UCSD-AML1 (cell line): Measurements from ENCODE around the gene SIGLEC9.

Experiments
- DNase-seq: peaks from one replicate; lab custom pipeline; 2025; ENCODE audit not compliant: unreplicated experiment; lab: John Stamatoyannopoulos, UW

The SIGLEC9 gene

DNA sequence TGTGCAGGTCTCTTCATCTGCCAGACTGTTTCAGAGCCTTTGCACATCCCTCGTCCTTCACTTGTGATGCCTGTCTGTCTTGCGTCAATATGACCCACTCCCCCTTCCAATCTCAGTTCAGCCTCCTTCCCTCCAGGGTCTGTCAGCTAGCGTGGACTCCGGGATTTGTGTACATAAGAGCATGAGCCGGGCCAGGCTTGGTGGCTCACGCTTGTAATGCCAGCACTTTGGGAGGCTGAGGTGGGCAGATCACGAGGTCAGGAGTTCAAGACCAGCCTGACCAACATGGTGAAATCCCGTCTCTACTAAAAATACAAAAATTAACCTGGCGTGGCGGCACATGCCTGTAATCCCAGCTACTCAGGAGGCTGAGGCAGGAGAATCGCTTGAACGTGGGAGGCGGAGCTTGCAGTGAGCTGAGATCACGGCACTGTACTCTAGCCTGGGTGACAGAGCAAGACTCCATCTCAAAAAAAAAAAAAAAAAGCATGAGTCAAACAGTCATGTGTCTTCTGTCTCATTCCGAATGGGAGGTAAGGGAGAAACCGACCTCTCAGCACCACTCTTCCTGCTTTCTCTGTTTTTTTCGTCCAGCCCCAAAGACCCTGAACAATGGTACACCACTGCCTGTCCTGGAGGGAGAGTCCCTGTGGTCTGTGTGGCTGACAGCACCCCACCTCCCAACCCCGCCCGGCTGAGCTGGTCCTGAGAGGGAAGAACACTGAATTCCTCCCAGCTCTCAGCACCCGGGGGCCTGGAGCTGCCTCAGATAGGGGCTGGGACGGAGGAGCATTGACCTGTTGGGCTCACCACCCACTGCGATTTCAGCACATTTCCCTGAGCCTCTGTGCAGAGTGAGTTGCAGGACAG, 2.4 kb upstream of the SIGLEC9 start:
- DNase-seq: peak; percentile 41

DNA sequence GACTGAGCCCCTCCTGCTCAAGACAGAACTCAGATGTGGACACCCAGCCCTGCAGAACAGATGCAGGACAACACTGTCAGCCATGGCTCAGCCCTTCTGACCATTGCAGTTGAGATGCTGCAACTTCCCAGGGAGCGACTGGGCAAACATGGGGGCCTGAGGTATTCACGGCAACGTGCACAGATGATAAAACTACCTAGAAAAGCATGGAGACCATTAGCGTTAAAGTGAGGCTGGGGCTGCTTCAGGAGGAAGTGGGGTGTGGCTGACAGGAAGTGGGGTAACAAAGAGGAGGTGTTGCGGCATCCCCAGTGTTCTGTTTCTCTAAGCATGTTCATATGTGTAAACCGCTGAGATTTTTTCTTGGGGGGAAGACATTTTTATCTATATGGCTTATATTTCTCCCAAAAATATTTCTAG, 1.3 kb upstream of the SIGLEC9 start:
- DNase-seq: no peak

DNA sequence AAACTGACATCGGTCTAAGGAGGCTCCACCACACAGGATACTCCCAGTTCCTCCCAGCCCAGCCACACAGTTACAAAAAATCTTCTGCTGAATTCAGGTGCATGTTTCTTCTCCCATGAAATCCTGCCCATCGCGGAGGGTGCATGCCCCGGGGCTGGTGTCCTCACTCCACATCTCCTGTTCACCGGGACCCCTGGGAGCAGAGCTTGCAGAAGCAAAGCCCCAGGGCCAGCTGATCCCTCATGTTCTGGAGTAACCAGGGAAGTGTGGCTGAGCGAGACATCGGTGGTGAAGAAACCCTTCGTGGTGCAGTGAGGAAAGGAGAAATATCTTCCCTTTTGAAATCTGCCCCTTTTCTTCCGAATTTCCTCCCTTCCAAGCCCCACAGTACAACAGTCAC, 904 bp upstream of the SIGLEC9 start:
- DNase-seq: no peak

DNA sequence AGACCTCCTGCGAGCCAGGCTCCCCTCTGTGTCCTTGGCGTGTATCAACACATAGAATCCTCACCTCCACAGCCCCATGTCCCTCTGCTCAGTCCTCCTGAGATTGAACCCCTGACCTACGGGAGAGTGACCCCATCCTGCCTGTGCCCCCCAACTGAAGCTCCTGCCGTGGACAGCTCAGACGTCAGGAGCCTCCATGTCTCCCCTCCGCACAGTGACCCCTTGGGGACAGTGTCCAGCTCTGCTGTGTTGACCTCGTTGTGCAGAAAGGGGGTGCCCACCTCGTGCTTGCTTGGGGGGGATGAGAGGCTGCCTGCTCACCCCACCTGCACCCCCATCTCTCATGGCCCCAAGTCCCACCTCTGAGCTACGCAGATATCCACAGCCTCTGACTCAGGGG, 490 bp upstream of the SIGLEC9 start:
- DNase-seq: no peak

DNA sequence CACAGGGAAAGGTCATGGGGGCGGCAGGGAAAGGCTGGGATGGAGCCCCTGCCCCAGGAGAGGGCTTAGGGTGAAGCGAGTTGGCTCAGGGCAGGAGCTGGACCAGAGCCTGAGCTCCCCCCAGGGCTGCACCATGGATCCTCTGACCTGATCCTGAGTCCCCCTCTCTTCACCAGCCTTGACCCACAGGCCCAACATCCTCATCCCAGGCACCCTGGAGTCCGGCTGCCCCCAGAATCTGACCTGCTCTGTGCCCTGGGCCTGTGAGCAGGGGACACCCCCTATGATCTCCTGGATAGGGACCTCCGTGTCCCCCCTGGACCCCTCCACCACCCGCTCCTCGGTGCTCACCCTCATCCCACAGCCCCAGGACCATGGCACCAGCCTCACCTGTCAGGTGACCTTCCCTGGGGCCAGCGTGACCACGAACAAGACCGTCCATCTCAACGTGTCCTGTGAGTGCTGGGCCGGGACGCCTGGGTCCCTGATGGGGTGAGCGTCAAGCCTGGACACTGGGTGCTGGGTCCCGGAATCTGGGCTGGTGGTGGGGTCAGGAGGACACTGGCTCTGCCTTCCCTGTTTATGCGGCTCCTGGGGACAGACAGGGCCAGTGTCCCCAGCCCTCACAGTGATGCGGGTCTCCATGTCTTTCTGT, 842 bp downstream of the SIGLEC9 start:
- DNase-seq: no peak

DNA sequence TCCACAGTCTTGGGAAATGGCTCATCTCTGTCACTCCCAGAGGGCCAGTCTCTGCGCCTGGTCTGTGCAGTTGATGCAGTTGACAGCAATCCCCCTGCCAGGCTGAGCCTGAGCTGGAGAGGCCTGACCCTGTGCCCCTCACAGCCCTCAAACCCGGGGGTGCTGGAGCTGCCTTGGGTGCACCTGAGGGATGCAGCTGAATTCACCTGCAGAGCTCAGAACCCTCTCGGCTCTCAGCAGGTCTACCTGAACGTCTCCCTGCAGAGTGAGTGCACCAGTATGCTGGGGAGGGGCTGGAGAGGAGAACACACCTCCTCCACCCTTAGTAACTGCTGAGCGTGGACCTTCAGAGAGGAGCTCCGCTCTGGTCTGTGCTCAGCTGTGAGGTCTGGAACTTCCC, 2.3 kb downstream of the SIGLEC9 start:
- no peak for DNase-seq

DNA sequence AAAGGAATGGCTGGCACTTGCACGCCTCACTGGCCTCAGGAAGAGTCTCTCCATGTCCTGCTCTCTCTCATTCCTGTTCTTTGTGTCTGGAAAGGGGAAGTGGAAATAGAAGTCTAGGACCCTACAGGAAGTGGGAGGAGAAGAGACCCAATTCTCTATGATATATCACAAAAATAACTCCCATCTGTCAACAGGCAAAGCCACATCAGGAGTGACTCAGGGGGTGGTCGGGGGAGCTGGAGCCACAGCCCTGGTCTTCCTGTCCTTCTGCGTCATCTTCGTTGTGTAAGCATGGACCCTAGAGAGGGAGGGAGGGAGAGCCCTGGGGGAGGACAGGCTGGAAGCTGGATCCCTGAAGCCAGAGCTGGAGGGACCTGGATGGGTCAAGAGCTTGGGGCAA, 3.0 kb downstream of the SIGLEC9 start:
- DNase-seq: peak; percentile 81

DNA sequence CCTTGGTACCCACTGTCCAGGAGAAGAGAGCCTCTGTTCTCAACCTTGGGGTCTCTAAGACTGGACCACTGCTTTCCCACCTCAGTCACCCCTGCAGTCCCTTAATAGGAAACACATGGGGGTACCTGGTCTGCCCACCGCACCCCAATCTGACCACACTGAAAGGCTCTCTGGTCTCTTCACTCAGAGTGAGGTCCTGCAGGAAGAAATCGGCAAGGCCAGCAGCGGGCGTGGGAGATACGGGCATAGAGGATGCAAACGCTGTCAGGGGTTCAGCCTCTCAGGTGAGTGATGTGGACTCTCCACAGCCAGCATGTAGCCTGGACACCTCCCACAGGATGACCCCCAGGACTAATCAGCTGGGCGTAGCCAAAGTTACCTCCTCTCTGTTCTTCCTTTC, 3.5 kb downstream of the SIGLEC9 start:
- DNase-seq: no peak

DNA sequence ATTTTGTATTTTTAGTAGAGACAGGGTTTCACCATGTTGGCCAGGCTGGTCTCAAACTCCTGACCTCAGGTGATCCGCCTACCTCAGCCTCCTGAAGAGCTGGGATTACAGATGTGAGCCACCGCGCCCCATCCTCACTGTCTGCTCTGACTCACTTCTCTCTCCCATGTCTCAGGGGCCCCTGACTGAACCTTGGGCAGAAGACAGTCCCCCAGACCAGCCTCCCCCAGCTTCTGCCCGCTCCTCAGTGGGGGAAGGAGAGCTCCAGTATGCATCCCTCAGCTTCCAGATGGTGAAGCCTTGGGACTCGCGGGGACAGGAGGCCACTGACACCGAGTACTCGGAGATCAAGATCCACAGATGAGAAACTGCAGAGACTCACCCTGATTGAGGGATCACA, 5.0 kb downstream of the SIGLEC9 start:
- DNase-seq: no peak

DNA sequence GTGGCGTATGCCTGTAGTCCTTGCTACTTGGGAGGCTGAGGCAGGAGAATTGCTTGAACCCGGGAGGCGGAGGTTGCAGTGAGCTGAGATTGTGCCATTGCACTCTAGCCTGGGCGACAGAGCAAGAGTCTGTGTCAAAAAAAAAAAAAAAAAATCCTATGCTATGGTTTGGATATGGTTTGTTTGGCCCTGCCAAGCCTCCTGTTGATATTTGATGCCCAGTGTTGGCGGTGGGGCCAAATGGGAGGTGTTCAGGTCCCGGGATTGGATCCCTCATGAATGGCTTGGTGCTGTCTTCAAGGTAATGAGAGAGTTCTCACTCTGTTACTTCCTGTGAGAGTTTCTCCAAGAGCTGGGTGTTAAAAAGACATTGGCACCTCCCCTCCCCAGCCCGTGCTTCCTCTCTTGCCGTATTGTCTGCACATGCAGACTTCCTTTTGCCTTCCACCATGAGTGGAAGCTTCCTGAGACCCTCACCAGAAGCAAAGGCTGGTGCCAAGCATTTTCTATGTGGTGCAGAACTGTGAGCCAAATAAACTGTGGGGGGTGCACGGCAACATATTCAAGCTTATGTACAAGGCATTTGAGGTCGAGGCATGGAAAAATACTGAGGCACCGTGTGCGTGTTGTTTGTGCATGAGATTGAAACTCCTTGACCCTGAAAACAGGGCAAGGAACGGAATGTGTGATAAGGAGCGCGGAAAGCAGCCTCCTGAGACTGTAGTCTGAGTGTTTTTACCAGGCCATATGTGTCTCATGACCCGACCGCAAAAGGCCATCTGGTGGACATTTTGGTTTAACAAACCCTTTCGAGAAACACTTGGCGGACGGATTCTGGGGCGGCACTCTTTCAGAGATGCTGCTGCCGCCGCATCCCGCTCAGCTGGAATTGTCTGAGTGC, 7.3 kb downstream of the SIGLEC9 start:
- peak; percentile 77 for DNase-seq

DNA sequence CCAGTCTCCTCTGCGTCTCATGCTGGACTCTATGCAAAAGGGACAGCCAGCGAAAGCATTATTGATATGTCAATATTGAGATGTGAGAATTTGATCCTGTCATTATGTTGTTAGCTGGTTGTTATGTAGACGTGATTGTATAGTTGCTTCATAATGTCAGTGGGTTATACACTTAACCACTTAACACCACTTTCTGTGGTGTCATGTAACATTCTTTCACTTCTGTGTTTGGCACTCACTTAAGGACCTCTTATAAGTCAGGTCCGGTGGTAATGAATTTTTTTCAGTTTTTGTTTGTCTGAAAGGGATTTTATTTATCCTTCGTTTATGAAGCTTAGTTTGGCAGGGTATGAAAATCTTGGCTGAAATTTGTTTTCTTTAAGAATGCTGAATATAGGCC, 10.3 kb downstream of the SIGLEC9 start:
- DNase-seq: no peak

DNA sequence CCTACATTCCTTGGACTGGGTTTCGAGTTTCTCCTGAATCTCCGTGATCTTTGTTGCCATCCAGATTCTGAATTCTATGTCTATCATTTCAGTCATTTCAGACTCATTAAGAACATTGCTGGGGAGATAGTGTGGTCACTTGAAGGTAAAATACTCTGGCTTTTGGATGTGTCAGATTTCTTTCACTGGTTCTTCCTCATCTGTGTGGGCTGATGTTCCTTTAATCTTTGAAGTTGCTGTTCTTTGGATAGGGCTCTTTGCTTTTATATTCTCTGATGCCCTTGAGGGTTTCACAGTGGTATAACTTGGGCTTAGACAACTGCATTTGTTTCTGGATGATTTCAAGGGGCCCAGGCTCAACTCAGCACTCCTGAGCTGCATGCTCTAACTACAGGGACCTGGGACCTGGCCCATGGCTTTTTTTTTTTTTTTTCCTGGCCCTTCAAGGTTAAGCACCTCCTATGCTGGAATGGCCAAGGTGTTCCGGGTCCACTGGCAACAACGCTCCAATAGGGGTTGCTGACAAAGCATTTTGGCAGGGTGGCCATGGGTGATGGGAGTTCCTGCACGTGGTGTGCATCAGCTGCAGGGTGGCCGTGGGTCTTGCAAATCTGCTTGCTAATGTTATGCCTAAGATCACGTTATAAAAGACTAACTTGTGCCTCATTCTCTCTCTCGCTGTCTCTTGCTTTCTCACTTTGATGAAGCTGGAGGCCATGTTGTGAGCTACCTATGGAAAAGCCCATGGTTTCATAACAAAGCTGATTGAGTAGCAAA, 11.5 kb downstream of the SIGLEC9 start:
- no peak for DNase-seq

DNA sequence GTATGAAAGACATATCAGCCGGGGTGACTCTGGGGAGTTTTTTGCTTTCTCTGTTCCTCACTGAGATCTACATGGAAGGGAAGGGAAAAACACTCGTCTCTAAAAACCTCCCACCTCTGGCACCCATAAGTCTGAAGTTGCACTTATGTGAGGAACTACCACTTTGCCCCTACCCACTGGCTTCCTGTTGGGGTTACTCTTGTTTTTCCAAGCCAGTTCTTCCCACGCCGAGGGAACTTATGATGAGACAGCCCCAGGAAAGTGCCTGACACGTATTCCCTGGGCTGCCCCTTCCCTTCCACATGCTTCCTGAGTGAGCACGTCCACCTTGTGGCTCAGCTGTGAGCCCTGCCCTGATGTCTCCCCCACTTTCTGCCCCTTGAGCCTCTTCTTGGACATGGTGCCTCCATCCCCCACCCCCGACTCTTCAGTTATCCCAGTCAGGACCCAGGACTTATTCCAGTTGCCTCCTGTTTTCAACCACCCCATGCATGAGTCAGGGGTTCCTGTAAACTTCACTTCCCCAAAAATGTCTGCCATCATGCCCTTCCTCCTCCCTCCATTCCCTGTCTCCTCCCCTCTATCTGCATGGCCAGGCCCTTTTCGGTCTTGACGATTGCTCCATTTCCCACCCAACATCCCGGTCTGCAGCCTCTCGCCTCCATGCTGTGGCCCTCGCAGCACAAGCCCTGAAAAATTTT, 12.3 kb downstream of the SIGLEC9 start:
- peak; percentile 73 for DNase-seq

DNA sequence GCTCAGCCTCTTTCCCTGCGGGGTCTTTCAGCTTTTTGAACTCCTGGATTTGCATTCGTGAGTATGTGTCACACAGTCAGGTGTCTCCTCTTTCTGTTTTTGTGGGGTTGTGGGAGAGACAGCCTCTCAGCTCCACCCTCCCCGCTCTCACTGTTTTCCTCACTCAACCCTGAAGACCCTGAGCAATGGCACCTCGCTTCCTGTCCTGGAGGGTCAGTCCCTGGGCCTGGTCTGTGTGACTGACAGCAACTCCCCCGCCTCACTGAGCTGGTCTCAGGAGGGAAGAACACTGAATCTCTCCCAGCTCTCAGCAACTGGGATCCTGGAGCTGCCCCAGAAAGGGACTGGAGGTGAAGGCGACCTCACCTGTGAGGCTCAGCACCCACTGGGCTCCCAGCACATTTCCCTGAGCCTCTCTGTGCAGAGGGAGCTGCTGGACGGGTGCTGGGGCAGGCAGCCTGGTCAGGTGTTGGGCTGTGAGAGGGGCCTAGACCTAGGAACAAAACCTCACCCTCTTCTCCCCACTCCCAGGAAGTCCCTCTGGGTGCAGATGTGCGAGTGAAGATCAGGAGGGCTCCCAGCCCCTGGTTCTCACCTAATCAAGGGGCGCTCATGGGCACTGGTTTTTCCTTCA, 13.2 kb downstream of the SIGLEC9 start:
- no peak for DNase-seq

DNA sequence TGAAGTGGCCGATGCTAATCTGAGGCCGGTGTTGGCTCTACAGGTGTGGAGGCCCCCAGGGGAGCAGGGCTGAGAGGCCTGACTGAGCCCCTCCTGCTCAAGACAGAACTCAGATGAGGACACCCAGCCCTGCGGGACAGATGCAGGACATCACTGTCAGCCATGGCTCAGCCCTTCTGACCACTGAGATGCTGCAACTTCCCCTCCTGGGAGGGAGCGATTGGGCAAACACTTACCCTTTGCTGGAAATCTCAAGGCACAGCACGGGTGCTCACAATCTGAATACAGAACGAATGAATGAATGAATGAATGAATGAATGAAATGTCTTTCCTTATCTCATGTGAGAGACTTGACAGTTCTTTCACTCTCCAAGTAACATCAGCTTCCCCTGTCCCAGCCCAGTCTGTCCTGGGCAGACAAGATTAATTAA, 13.9 kb downstream of the SIGLEC9 start:
- peak; percentile 39 for DNase-seq

DNA sequence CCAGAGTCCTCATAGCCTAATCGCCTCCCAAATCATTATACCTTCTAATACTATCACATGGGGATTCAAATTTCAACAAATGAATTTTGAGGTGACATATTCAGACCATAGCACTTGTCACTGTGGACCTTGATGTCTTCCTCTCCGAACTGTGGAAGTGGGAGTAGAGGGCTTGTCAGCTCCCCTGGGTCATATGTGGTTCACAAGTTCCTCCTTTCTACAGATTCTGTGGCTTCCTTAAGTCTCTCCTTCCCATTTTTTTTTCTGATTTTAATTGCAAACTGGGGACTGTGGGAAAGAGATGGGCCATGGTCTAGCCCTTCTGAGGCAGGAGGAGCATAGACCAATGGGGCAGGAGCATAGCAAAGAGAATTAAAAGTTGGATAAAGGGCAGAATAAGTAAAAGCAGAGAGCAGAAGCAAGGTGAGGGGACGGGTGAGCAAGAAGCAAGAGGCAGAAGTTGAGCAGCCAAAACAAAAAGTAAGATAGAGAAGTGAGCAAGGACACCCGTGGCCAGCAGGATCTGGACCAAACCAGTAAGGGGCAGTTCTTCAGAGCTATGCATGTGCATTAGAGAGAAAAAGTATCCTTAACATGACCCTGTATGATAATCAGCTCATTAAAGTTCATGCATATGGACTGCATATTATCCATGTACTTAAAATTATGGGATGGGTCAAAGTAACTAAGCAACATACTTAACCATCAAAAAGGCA, 14.8 kb downstream of the SIGLEC9 start:
- peak; percentile 35 for DNase-seq

DNA sequence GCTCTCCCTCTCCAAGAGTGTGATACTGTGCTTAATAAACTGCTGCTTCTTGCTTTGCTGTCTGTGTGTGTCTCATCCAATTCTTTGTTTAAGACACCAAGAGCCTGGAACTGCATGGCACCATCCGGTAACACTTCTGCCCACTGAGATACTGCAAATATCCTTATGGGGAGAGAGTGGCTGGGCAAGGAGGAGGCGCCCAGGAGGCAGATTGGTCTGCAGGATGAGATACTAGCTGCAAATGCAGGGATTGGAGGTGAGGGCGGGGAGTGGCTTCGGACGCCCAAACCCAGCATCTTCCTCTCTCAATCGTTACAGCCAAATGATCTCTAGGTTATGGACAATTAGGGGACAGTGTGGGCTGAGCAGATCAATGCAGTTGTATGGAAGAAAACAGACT, 15.7 kb downstream of the SIGLEC9 start:
- DNase-seq: no peak

DNA sequence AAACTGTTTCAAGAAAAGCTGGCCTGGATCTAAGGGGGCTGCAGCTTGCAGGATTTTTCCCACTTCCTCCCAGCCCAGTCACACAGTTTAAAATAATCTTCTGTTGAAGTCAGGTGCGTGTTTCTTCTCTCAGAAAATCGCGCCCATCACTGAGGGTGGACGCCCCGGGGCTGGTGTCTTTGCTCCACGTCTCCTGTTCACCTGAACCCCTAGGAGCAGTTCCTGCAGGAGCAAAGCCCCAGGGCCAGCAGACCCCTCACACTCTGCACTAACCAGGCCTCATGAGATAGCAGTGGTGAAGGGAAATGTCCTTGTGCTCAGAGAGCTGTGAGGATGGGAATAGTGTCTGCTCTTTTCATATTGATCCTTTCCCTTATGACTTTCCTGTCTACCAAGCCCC, 16.5 kb downstream of the SIGLEC9 start:
- DNase-seq: no peak

DNA sequence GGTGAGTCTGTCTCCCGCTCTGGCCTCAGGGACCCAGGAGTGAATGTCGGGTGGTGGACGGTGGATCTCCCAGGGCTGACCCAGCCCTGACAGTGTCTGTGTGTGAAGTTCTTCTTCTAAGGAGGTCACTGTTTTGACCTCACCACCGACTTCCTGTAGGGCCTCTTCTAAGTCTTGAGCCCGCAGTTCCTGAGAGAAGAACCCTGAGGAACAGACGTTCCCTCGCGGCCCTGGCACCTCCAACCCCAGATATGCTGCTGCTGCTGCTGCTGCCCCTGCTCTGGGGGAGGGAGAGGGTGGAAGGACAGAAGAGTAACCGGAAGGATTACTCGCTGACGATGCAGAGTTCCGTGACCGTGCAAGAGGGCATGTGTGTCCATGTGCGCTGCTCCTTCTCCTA, 17.4 kb downstream of the SIGLEC9 start, which contains the start of gene SIGLEC7:
Gene SIGLEC7 (plus strand): TSS at position 183 of the 400 bp plus-strand sequence. CDS start 69 bp downstream, at position 252.
- no peak for DNase-seq
